ENCODE measurements around the gene OSR1. TPM values are rescaled to one million over a fixed set of nuclear protein-coding genes. Genes with fewer than 3 reads are reported as not detected.
"Not testable (repeated sequence)": the region's sequence is repeated elsewhere in the genome, so short reads cannot be mapped to it uniquely, and the experiment has no call there.

Gene OSR1
- not detected for polyA plus RNA-seq (2012; ENCODE audit: low read depth, missing spikeins)

DNA sequence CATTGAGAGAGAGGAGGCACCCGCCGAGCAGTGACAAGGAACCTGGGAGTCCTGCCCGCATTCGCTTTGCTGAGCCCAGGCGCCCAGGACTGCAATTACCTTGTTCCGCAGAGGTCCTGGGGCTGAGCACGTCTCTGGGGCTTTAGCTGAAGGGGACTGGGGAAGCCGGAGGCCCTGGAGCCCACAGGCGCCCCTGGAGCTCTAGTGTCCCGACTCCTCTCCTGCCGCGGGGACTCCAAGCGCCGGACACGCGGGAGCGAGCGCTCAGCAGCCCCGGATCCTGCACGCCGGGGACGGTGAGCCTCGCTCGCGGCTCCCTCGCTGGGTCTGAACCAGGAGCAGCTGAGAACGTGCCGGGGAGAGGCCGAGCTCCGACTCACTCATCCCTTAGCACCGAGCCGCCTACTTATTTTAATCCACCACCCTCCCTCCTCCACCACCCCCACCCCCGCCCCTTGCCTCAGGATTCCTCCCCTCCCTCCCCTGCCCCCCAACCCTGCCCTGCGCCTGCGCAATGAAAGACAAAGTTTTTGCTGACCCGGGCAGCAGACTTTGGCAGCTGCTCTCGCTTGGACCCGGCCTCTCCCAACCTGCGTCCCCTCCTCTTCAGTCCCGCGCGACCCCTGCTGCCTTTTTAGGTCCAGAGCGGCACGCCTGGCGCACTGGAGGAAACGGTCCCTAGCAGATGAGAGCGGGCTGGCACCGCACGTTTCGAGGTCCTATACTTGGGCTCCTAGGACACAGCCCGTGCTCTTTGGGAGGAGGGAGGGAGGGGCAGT lies at the start of gene OSR1:
Gene OSR1 (minus strand): TSS at position 382 of the 779 bp plus-strand sequence. CDS start 4,818 bp downstream, outside the sequence.
- TF ChIP-seq SPI1 (IDR thresholded peaks at IDR 0.05; ENCODE audit: low read depth, low read length) = no peak
- no peak for TF ChIP-seq POLR2A (IDR thresholded peaks at IDR 0.05; ENCODE audit: low read depth, low read length)
- TF ChIP-seq PAX5 (IDR thresholded peaks at IDR 0.05; ENCODE audit: insufficient read depth, low read length, severe bottlenecking) = no peak
- no peak for TF ChIP-seq POU2F2 (IDR thresholded peaks at IDR 0.05; ENCODE audit: low read depth, low read length)
- no peak for TF ChIP-seq TAF1 (IDR thresholded peaks at IDR 0.05; ENCODE audit: low read depth, low read length)
- TF ChIP-seq POLR2AphosphoS5 (IDR thresholded peaks at IDR 0.05; ENCODE audit: low read depth, low read length) = no peak
- FAIRE-seq (no peak), DNase-seq (ENCODE audit: insufficient read length, low spot score) (no peak)

DNA sequence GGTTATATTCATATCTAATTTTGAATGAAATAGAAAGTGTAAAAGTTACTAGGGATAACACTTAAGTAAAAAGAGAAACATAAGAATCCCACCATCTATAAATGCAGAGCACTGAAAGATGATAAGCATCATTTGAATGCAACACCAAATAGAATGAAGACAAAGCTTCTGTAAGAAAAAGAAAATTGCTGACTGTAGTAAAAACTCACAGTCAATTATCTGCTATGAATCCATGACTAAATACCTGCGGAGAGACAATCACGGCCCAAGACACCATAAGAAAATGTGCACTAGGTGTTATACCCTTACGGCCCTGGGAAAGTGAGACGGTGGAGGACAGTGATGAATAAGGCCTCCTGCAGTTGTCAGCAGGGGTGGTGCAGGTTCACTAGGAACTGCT lies 45.4 kb upstream of the OSR1 start:
- DNase-seq (ENCODE audit: insufficient read length, low spot score) (no peak), FAIRE-seq (no peak)
- TF ChIP-seq POLR2A (IDR thresholded peaks at IDR 0.05; ENCODE audit: low read depth, low read length) (no peak), PAX5 (IDR thresholded peaks at IDR 0.05; ENCODE audit: insufficient read depth, low read length, severe bottlenecking) (no peak), POLR2AphosphoS5 (IDR thresholded peaks at IDR 0.05; ENCODE audit: low read depth, low read length) (no peak), SPI1 (IDR thresholded peaks at IDR 0.05; ENCODE audit: low read depth, low read length) (no peak), TAF1 (IDR thresholded peaks at IDR 0.05; ENCODE audit: low read depth, low read length) (no peak), POU2F2 (IDR thresholded peaks at IDR 0.05; ENCODE audit: low read depth, low read length) (no peak)

DNA sequence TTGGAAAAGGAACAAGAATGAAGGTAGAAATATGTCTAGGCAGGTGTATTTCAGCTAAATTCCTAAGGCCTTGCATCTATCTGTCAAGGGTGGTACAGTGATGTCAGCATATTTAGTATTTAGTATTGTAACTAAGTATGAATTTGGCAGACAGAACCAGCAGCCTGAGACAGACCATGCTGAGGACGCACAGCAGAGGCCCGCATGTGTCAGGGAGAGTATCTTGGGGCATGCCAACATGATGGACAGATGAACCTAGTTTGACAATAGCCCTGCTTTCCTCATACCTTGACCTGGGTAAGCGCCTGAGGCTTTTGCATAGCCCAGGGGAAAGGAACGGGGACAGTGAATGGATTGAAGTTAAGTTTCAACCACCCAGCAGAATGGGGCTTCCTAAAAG lies 33.8 kb upstream of the OSR1 start:
- no peak for DNase-seq (ENCODE audit: insufficient read length, low spot score)
- no peak for FAIRE-seq
- no peak for TF ChIP-seq POLR2A (IDR thresholded peaks at IDR 0.05; ENCODE audit: low read depth, low read length)
- no peak for TF ChIP-seq PAX5 (IDR thresholded peaks at IDR 0.05; ENCODE audit: insufficient read depth, low read length, severe bottlenecking)
- no peak for TF ChIP-seq TAF1 (IDR thresholded peaks at IDR 0.05; ENCODE audit: low read depth, low read length)
- no peak for TF ChIP-seq SPI1 (IDR thresholded peaks at IDR 0.05; ENCODE audit: low read depth, low read length)
- no peak for TF ChIP-seq POU2F2 (IDR thresholded peaks at IDR 0.05; ENCODE audit: low read depth, low read length)
- TF ChIP-seq POLR2AphosphoS5 (IDR thresholded peaks at IDR 0.05; ENCODE audit: low read depth, low read length) = no peak

DNA sequence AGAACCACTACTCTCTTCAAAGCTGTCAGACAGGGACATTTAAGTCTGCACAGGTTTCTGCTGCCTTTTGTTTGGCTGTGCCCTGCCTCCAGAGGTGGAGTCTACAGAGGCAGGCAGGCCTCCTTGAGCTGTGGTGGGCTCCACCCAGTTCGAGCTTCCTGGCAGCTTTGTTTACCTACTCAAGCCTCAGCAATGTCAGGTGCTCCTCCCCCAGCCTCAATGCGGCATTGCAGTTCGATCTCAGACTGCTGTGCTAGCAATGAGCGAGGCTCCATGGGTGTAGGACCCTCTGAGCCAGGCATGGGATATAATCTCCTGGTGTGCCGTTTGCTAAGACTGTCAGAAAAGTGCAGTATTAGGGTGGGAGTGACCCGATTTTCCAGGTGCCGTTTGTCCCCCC lies 31.0 kb upstream of the OSR1 start:
- not testable (repeated sequence) for FAIRE-seq; DNase-seq (ENCODE audit: insufficient read length, low spot score)

- no peak for FAIRE-seq
- TF ChIP-seq POU2F2 (IDR thresholded peaks at IDR 0.05; ENCODE audit: low read depth, low read length) (no peak), TAF1 (IDR thresholded peaks at IDR 0.05; ENCODE audit: low read depth, low read length) (no peak)
- DNase-seq (ENCODE audit: insufficient read length, low spot score) = no peak
Observed at GRCh38 chr2:19380532-19380931, 22.1 kb upstream of the OSR1 start.

GRCh38 chr2:19378939-19379338 lies 20.5 kb upstream of the OSR1 start:
- TF ChIP-seq POLR2AphosphoS5 (IDR thresholded peaks at IDR 0.05; ENCODE audit: low read depth, low read length) (no peak), POLR2A (IDR thresholded peaks at IDR 0.05; ENCODE audit: low read depth, low read length) (no peak), TAF1 (IDR thresholded peaks at IDR 0.05; ENCODE audit: low read depth, low read length) (no peak), PAX5 (IDR thresholded peaks at IDR 0.05; ENCODE audit: insufficient read depth, low read length, severe bottlenecking) (no peak), SPI1 (IDR thresholded peaks at IDR 0.05; ENCODE audit: low read depth, low read length) (no peak), POU2F2 (IDR thresholded peaks at IDR 0.05; ENCODE audit: low read depth, low read length) (no peak)
- DNase-seq (ENCODE audit: insufficient read length, low spot score) (no peak), FAIRE-seq (no peak)

- FAIRE-seq = no peak
Observed at GRCh38 chr2:19377717-19378116, 19.3 kb upstream of the OSR1 start.

GRCh38 chr2:19373352-19373751 lies 14.9 kb upstream of the OSR1 start:
- no peak for FAIRE-seq
- TF ChIP-seq PAX5 (IDR thresholded peaks at IDR 0.05; ENCODE audit: insufficient read depth, low read length, severe bottlenecking) (no peak), SPI1 (IDR thresholded peaks at IDR 0.05; ENCODE audit: low read depth, low read length) (no peak), POLR2A (IDR thresholded peaks at IDR 0.05; ENCODE audit: low read depth, low read length) (no peak)
- no peak for DNase-seq (ENCODE audit: insufficient read length, low spot score)

More at GRCh38 chr2:19377717-19378116, 19.3 kb upstream of the OSR1 start:
- no peak for DNase-seq (ENCODE audit: insufficient read length, low spot score)
- TF ChIP-seq SPI1 (IDR thresholded peaks at IDR 0.05; ENCODE audit: low read depth, low read length) = no peak
- TF ChIP-seq PAX5 (IDR thresholded peaks at IDR 0.05; ENCODE audit: insufficient read depth, low read length, severe bottlenecking) = no peak
- no peak for TF ChIP-seq POU2F2 (IDR thresholded peaks at IDR 0.05; ENCODE audit: low read depth, low read length)
- TF ChIP-seq TAF1 (IDR thresholded peaks at IDR 0.05; ENCODE audit: low read depth, low read length) = no peak
- no peak for TF ChIP-seq POLR2AphosphoS5 (IDR thresholded peaks at IDR 0.05; ENCODE audit: low read depth, low read length)
- TF ChIP-seq POLR2A (IDR thresholded peaks at IDR 0.05; ENCODE audit: low read depth, low read length) = no peak

DNA sequence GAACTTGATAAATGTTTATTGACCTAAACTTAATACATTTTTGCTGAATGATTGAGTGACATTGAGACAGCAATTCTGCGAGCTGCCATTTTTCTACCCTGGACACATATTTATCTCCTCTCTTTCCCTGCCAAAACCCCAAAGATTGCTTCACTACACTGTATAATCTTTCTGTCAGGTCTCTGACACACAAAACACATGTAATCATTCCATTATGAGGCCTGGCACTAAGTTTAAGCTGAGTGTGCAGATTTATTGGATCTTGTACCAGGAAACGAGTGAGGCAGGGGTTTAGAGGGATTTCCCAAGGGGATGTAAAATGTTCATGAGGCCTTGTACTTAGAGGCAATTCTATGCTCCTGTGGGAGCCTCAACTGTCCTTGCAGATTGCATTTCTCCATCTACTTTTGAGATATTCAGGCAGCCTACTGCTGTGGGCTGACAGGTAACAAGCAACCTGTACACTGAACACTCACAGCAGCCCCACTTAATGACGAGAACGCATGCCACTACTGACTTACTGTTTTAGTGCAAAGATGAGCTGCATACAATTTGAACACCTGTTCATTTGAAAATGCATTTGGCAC lies 13.7 kb upstream of the OSR1 start:
- FAIRE-seq (no peak), DNase-seq (ENCODE audit: insufficient read length, low spot score) (no peak)
- TF ChIP-seq SPI1 (IDR thresholded peaks at IDR 0.05; ENCODE audit: low read depth, low read length) (no peak), POLR2AphosphoS5 (IDR thresholded peaks at IDR 0.05; ENCODE audit: low read depth, low read length) (no peak), POLR2A (IDR thresholded peaks at IDR 0.05; ENCODE audit: low read depth, low read length) (no peak)

DNA sequence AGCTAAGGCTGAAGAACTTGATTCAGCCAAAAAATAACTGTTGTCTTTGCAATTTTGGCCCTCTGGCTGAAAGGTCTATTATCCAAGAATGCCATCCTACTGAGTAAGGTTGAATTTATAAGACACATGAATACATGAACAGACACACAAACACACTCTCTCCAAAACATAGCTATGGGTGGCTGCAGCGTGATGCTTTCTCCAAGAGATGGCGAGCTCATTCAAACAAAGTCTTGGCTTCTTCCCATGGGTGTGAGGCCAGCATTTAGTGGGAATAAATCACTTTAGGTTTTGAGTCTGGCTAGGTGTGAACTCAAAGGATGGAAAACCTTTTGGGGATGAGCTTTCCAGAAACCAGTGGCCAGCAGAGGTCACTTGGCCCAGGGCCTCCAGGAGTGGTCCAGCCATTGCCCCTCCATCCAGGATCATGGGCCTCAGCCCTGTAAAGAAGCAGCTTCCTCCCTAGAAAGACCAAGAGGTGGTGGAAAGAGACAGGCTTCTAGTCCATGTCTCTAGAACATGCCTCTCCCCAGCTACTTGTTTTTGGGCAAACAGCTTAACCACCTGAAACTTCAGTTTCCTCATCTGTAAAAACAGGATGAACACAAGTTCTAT lies 11.0 kb upstream of the OSR1 start:
- no peak for FAIRE-seq
- no peak for DNase-seq (ENCODE audit: insufficient read length, low spot score)
- TF ChIP-seq SPI1 (IDR thresholded peaks at IDR 0.05; ENCODE audit: low read depth, low read length) (no peak), POLR2A (IDR thresholded peaks at IDR 0.05; ENCODE audit: low read depth, low read length) (no peak)
